GM19328 (cell line): ENCODE data around the gene GABRP.
"Not testable (repeated sequence)": the region's sequence is repeated elsewhere in the genome, so short reads cannot be mapped to it uniquely, and the experiment has no call there.

Source experiments
- ATAC-seq: cut with Tn5 transposase; IDR thresholded peaks from one replicate; pipeline ENCODE4 v1.9.1; 2021; ENCODE audit warnings: mild to moderate bottlenecking, moderate library complexity; ENCODE audit not compliant: unreplicated experiment

The GABRP gene

GRCh38 chr5:170783498-170784247 lies at the start of gene GABRP:
Gene GABRP (plus strand): TSS chr5:170783725. CDS start chr5:170788616, 4,891 bp downstream.
- no peak for ATAC-seq

- no peak for ATAC-seq
These were observed 46.6 kb upstream of the GABRP start for GRCh38 chr5:170736966-170737365.

- ATAC-seq, result no peak
These were observed 45.9 kb upstream of the GABRP start for GRCh38 chr5:170737591-170737990.

- no peak for ATAC-seq
These were observed 44.7 kb upstream of the GABRP start for GRCh38 chr5:170738840-170739239.

- no peak for ATAC-seq
These were observed 44.1 kb upstream of the GABRP start for GRCh38 chr5:170739446-170739845.

- ATAC-seq, result no peak
These were observed 42.8 kb upstream of the GABRP start for GRCh38 chr5:170740551-170741205.

- ATAC-seq, result no peak
These were observed 41.7 kb upstream of the GABRP start for GRCh38 chr5:170741801-170742200.

- no peak for ATAC-seq
These were observed 39.7 kb upstream of the GABRP start for GRCh38 chr5:170743876-170744212.

GRCh38 chr5:170745481-170746071 lies 37.9 kb upstream of the GABRP start:
- no peak for ATAC-seq

- no peak for ATAC-seq
These were observed 37.2 kb upstream of the GABRP start for GRCh38 chr5:170746075-170746960.

- ATAC-seq, result no peak
These were observed 36.6 kb upstream of the GABRP start for GRCh38 chr5:170746961-170747340.

GRCh38 chr5:170747357-170747756 lies 36.2 kb upstream of the GABRP start:
- no peak for ATAC-seq

GRCh38 chr5:170747851-170748250 lies 35.7 kb upstream of the GABRP start:
- ATAC-seq, result no peak

GRCh38 chr5:170748951-170749471 lies 34.5 kb upstream of the GABRP start:
- ATAC-seq, result no peak

- ATAC-seq, result no peak
These were observed 33.6 kb upstream of the GABRP start for GRCh38 chr5:170749911-170750431.

- ATAC-seq, result no peak
These were observed 32.7 kb upstream of the GABRP start for GRCh38 chr5:170750791-170751190.

- no peak for ATAC-seq
These were observed 31.9 kb upstream of the GABRP start for GRCh38 chr5:170751631-170752030.

GRCh38 chr5:170752257-170753215 lies 31.0 kb upstream of the GABRP start:
- ATAC-seq, result no peak

GRCh38 chr5:170753311-170753710 lies 30.2 kb upstream of the GABRP start:
- no peak for ATAC-seq

- ATAC-seq, result not testable (repeated sequence)
These were observed 29.0 kb upstream of the GABRP start for GRCh38 chr5:170754508-170754907.
